Adrenal gland (tissue), 5 donors: ENCODE measurements around the gene ATP6V1C2.

Source experiments
- CTCF ChIP-seq, 6 experiments: fragments of 450-650 bp in 4 of 6; fragments of 200-600 bp in 2 of 6; sonication (generic) in 1 of 6; IDR thresholded peaks; 1 replicate in 5 of 6; 2 replicates in 1 of 6; pipeline versions ENCODE4 v1.5.1 to v1.8.0; 2016 to 2021; ENCODE audit warnings: antibody characterized with exemption in 6 of 6, mild to moderate bottlenecking in 2 of 6, moderate library complexity in 1 of 6
- POLR2A ChIP-seq, 2 donors: fragments of 450-650 bp; IDR thresholded peaks; one replicate each; pipeline ENCODE4 v1.6.1; 2017; ENCODE audit warnings: antibody characterized with exemption in 2 of 2, mild to moderate bottlenecking in 2 of 2, moderate library complexity in 1 of 2
- donor health status: DM: no; HTN: no; CAD: no.

- TF ChIP-seq CTCF (IDR thresholded peaks at IDR 0.05) = no peak
- TF ChIP-seq POLR2A (IDR thresholded peaks at IDR 0.05) = no peak
Observed at GRCh38 chr2:10817413-10817812, 96.0 kb downstream of the ATP6V1C2 start.
